Nephron progenitor cell (in vitro differentiated cells): ENCODE results near the gene RND2.

ENCODE experiments used
- DNase-seq: peaks from one replicate; pipeline ENCODE4 v3.0.0; 2021
- H3K27ac Mint-ChIP-seq: 2 replicates; pipeline ENCODE4 v1.8.0; 2021; ENCODE audit warnings: mild to moderate bottlenecking, moderate library complexity, mixed read lengths
- H3K27me3 Mint-ChIP-seq: 2 replicates; pipeline ENCODE4 v1.8.0; 2021; ENCODE audit warnings: mild to moderate bottlenecking, low read depth, mixed read lengths; ENCODE audit not compliant: poor library complexity
- H3K36me3 Mint-ChIP-seq: 2 replicates; pipeline ENCODE4 v1.8.0; 2021; ENCODE audit warnings: low read depth, mixed read lengths
- H3K4me1 Mint-ChIP-seq: 2 replicates; pipeline ENCODE4 v1.8.0; 2021; ENCODE audit warnings: mixed read lengths
- H3K4me3 Mint-ChIP-seq: 2 replicates; pipeline ENCODE4 v1.8.0; 2021; ENCODE audit warnings: mild to moderate bottlenecking, moderate library complexity, mixed read lengths
- H3K9me3 Mint-ChIP-seq: 2 replicates; pipeline ENCODE4 v1.8.0; 2021; ENCODE audit warnings: mild to moderate bottlenecking, moderate library complexity, mixed read lengths
- TF ChIP-seq, protein P1 (sequence below): fragments of 200-600 bp; sonication (generic); IDR thresholded peaks from 2 replicates; pipeline ENCODE4 v1.5.0; 2021; ENCODE audit warnings: antibody characterized with exemption

RND2 gene

GRCh38 chr17:43011728-43012472 lies 13.1 kb upstream of the RND2 start:
- Mint-ChIP-seq H3K27ac (no peak overlapping the region), H3K4me1 (peaks cover 43% of the 10 kb centered on the region), H3K9me3 (no peaks in the 10 kb centered on the region), H3K36me3 (peaks cover 6% of the 10 kb centered on the region), H3K27me3 (peaks cover 2% of the 10 kb centered on the region), H3K4me3 (no peak overlapping the region)
- DNase-seq, result no peak
- TF ChIP-seq, protein P1, sequence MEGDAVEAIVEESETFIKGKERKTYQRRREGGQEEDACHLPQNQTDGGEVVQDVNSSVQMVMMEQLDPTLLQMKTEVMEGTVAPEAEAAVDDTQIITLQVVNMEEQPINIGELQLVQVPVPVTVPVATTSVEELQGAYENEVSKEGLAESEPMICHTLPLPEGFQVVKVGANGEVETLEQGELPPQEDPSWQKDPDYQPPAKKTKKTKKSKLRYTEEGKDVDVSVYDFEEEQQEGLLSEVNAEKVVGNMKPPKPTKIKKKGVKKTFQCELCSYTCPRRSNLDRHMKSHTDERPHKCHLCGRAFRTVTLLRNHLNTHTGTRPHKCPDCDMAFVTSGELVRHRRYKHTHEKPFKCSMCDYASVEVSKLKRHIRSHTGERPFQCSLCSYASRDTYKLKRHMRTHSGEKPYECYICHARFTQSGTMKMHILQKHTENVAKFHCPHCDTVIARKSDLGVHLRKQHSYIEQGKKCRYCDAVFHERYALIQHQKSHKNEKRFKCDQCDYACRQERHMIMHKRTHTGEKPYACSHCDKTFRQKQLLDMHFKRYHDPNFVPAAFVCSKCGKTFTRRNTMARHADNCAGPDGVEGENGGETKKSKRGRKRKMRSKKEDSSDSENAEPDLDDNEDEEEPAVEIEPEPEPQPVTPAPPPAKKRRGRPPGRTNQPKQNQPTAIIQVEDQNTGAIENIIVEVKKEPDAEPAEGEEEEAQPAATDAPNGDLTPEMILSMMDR, result no peak

GRCh38 chr17:43013296-43013695 lies 11.7 kb upstream of the RND2 start:
- peaks cover 50% of the 10 kb centered on the region for H3K4me1 Mint-ChIP-seq
- no peak overlapping the region for H3K4me3 Mint-ChIP-seq
- TF ChIP-seq, protein P1, result no peak
- DNase-seq, result no peak
- peaks cover 2% of the 10 kb centered on the region for H3K27me3 Mint-ChIP-seq
- H3K9me3 Mint-ChIP-seq, result no peaks in the 10 kb centered on the region
- H3K27ac Mint-ChIP-seq, result peak overlapping the region; percentile 36
- H3K36me3 Mint-ChIP-seq, result peaks cover 13% of the 10 kb centered on the region

GRCh38 chr17:43014020-43014648 lies 10.9 kb upstream of the RND2 start:
- peaks cover 15% of the 10 kb centered on the region for H3K36me3 Mint-ChIP-seq
- peaks cover 2% of the 10 kb centered on the region for H3K27me3 Mint-ChIP-seq
- TF ChIP-seq, protein P1, result no peak
- H3K27ac Mint-ChIP-seq, result peak overlapping the region; percentile 80
- no peak overlapping the region for H3K4me3 Mint-ChIP-seq
- no peak for DNase-seq
- no peaks in the 10 kb centered on the region for H3K9me3 Mint-ChIP-seq
- peaks cover 58% of the 10 kb centered on the region for H3K4me1 Mint-ChIP-seq

DNA sequence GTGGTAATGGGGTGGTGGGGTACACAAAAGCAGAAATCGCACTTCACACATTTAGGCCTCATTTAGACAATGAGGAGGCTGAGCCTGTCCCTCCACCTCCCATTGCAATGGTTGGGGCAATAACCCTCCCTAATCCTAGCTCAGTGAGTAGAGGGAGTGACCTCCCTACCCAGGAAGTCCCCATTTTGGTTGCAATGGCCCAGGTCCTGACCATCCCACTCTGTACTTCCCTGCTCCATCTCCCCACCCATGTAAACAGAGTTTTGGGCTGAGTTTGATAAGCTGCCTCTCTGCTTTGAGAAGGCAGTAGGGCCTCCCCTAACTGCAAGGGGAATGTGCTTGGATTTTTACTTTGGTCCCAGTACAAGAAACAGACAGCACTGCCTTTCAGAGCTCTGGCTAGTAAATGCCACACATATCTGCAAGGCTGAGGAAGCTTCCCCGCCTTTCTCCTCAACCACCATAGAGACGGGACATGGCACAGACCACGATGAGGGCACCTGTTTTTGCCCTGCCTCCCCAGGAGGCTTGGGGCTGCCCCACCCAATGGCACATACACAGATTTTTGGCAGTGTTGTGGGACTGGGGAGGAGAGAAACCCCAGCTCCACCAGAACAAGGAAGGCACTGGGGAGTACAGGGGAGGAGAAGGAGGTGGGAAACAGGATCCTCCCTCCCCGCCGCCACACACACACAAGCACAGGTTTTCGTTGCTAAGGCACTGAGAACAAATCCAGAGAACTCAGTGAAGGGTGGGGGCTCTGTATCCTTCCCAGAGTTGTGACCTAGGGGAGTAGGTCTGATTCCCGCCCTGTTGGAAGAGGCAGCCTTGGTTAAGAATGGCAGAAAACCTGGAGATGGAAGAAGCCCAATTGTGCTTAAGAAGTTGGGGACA lies 10.1 kb upstream of the RND2 start:
- Mint-ChIP-seq H3K9me3 (no peaks in the 10 kb centered on the region), H3K27me3 (peaks cover 2% of the 10 kb centered on the region), H3K4me1 (peaks cover 66% of the 10 kb centered on the region), H3K27ac (peak overlapping the region; percentile 80), H3K4me3 (peak overlapping the region; percentile 9), H3K36me3 (peaks cover 15% of the 10 kb centered on the region)
- no peak for DNase-seq
- TF ChIP-seq, protein P1, result no peak

DNA sequence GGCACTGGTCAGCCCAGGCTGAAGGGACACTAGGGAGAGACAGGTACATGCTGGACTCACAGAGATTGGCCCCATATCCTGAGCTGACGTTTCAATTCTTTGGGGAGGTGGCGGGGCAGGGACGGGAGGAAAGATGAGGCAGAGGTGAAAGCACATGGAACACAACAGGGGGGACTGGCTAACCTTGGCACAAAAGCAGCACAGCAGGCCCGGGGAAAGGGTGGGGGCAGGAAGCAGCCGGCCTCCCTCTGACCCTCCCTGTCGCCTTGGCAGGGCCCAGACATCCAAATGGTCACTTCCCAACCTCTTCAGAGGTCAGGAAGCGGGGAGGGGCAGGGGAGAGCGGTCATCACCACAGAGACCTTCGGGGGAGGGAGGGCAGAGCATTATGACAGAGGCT lies 9.5 kb upstream of the RND2 start:
- Mint-ChIP-seq H3K4me3 (peak overlapping the region; percentile 9), H3K36me3 (peaks cover 15% of the 10 kb centered on the region), H3K9me3 (no peaks in the 10 kb centered on the region)

More for the DNA sequence above, 9.5 kb upstream of the RND2 start:
- DNase-seq, result no peak
- TF ChIP-seq, protein P1, result no peak
- Mint-ChIP-seq H3K4me1 (peaks cover 73% of the 10 kb centered on the region), H3K27me3 (peaks cover 2% of the 10 kb centered on the region), H3K27ac (peak overlapping the region; percentile 80)
